Mucosa of descending colon (tissue), 3 donors: ENCODE measurements around the gene CLIC1. TPM values are rescaled to one million over a fixed set of nuclear protein-coding genes. Genes with fewer than 3 reads are reported as not detected.

Source experiments
- ATAC-seq: fragments of 200-7000 bp; cut with Tn5 transposase; one replicate; pipeline ENCODE4 v1.9.1; 2020; ENCODE audit warnings: mild to moderate bottlenecking, moderate library complexity
- DNase-seq, 3 donors: peaks; one replicate each; pipeline ENCODE4 v3.0.0-alpha.2; 2020
- H3K36me3 ChIP-seq: fragments of 200-600 bp; one replicate; pipeline ENCODE4 v1.8.0; 2021; ENCODE audit warnings: low read depth, mild to moderate bottlenecking
- H3K4me1 ChIP-seq: fragments of 200-600 bp; one replicate; pipeline ENCODE4 v1.8.0; 2021; ENCODE audit warnings: low read depth, mild to moderate bottlenecking
- H3K4me3 ChIP-seq: fragments of 200-600 bp; one replicate; pipeline ENCODE4 v1.8.0; 2021; ENCODE audit warnings: mild to moderate bottlenecking
- H3K9me3 ChIP-seq: fragments of 200-600 bp; one replicate; pipeline ENCODE4 v1.8.0; 2021; ENCODE audit warnings: mild to moderate bottlenecking
- intact Hi-C, 2 donors: fragments of 100-400 bp; cut with DNase I in 1 of 2; cut with micrococcal nuclease in 1 of 2; formaldehyde crosslinking; loops; one replicate each; pipeline versions ENCODE4 v1.11.0 to v1.11.1; 2022; cut with DNase I, micrococcal nuclease
- total RNA-seq, 3 donors: library from RNA; stranded (reverse); fragmentation: NEBNext Ultra II Directional in 2 of 3; extraction: Animal tissue kit (Norgen Biotek cat#: 25700) in 2 of 3; gene quantifications; one replicate each; pipeline versions ENCODE4 v1.2.1 to v1.2.4, GENCODE V29; 2021 to 2023
- TF ChIP-seq, protein P1 (sequence below): fragments of 200-600 bp; IDR thresholded peaks from one replicate; pipeline ENCODE4 v1.8.0; 2022; ENCODE audit warnings: antibody characterized with exemption, mild to moderate bottlenecking
- donor health status: DM: no; HTN: no; CAD: no; lungs with moderate emphysema.
- donor health status: DM: no; HTN: no; CAD: no.
- donor health status: DM: no; HTN: yes; CAD: no.

CLIC1 gene
- total RNA-seq, 3 donors from 2014 or later, result 269 to 555 (median 441) TPM

DNA sequence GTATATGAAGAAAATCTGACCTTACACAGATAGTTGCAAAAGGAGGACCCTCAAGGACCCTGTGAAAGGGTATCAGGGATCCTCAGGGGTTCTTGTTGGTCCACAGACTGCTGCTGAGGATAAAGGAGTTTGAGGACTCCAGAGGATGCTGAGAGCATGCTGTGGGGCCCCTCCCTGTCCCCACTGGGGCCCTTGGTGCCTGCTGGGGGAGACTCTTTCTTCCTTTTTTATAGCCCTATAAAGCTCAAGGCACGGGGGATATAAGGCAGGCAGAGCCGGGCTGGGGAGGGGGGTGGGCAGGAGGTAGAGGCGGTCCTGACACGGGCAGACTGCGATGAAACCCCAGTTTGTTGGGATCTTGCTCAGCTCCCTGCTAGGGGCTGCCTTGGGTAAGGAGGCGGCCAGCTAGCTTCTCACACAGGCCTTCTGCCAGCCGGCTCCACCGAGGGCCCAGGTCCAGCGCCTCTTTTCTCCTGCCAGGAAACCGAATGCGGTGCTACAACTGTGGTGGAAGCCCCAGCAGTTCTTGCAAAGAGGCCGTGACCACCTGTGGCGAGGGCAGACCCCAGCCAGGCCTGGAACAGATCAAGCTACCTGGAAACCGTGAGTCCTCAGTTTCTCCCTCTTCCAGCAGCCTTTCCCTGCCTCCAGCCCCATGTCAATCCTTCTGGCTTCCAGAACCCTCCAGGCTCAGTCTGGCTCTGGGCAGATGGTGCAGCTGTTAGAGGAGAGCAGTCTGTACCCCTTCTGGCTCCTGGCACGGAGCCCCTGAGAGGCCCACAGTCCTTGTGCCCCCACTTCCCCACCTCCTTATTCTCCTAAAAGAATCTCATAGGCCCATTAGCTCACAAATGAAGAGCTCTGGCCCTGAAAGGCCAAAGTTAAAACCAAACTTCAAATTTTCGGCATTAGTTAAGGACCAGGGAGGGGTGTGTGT lies 21.0 kb downstream of the CLIC1 start, which contains the start of gene LY6G6D:
LY6G6D (plus strand) TSS at position 327 of the 937 bp plus-strand sequence; CDS start at position 335, 8 bp downstream.
- H3K4me1 ChIP-seq, result peaks cover 33% of the 10 kb centered on the region
- H3K36me3 ChIP-seq, result no peaks in the 10 kb centered on the region
- TF ChIP-seq, protein P1, sequence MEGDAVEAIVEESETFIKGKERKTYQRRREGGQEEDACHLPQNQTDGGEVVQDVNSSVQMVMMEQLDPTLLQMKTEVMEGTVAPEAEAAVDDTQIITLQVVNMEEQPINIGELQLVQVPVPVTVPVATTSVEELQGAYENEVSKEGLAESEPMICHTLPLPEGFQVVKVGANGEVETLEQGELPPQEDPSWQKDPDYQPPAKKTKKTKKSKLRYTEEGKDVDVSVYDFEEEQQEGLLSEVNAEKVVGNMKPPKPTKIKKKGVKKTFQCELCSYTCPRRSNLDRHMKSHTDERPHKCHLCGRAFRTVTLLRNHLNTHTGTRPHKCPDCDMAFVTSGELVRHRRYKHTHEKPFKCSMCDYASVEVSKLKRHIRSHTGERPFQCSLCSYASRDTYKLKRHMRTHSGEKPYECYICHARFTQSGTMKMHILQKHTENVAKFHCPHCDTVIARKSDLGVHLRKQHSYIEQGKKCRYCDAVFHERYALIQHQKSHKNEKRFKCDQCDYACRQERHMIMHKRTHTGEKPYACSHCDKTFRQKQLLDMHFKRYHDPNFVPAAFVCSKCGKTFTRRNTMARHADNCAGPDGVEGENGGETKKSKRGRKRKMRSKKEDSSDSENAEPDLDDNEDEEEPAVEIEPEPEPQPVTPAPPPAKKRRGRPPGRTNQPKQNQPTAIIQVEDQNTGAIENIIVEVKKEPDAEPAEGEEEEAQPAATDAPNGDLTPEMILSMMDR, result no peak
- no peaks in the 10 kb centered on the region for H3K9me3 ChIP-seq
- no peak for ATAC-seq
- H3K4me3 ChIP-seq, result no peak within 1 kb of the TSS
- intact Hi-C loops, result no loop called here
- DNase-seq, result no peak

DNA sequence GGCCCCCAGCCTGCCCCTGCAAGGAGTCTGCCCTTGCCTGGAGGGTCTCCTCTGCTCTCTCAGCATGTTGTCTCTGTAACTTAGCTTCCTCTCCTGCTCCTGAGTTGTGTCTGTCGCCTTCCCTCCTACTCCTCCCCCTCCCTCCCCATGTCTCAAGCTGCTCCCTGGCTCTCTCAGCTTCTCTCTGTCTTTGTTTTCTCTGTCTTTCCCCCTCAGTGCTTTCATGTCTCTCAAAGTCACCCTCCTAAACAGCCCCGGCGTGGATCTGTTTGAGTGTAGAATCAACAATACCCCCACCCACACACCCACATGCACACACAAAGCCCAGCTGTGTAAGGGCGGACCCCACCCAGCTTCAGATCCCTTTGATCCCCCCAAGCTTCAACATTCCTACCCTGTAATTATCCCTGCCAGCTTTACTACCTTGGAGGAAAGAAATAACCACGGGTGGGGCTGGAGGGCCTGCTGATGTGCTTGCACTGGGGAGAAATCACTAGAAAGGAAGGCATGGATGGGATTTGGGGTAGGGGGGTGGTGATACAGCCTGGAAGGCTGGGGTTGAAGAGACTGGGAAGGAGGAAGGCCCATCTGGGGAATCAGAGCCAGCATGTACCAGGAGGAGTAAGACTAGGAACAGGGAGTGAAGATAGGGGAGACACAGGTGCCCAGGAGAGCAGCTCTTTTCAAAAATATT lies 22.2 kb downstream of the CLIC1 start:
- no peaks in the 10 kb centered on the region for H3K9me3 ChIP-seq
- DNase-seq, result peak in 1 of 3 donors; percentile 44
- intact Hi-C loops, result no loop called here
- H3K4me1 ChIP-seq, result peaks cover 32% of the 10 kb centered on the region
- TF ChIP-seq, protein P1, result no peak
- ATAC-seq, result peak; percentile 29
- no peak overlapping the region for H3K4me3 ChIP-seq
- H3K36me3 ChIP-seq, result no peaks in the 10 kb centered on the region

DNA sequence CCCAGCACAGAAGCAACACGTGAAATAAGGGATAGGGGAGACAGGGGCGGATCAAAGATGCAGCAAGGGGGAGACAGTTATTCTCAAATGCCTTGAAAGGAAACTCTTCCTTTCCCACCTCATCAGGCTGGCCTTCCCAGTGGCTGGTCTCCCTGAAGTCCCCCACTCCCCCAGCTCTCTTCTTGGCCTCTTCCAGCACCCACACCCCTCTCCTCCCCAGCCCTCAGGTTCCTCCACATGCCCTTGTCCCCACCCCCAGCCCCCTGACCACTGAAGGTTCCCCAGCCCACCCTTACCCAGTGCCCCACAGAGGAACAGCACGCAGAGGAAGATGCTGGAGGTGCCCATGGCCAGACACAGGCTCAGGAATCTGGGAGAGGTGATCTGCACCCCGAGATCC lies 22.9 kb downstream of the CLIC1 start:
- no peak for DNase-seq

DNA sequence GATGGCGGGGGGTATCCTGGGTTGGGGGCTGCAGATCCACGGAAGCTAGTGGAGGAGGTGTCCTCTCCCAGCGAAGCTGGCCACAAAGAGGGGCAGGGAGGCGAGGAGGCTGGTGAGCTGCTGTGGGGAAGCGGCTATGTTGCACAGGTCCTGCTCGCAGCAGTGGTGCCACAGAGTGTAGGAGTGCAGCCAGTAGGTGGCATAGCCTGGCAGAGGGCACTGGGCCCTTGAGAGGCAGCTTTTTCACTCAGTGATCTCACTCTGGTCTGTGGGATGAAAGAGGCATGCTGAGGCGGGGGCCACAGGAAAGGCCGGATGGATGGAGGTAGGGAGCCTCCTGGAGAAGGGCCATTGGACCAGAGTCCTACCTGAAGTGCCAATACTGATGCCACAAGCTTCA lies 24.0 kb downstream of the CLIC1 start:
- ATAC-seq (peak; percentile 63), DNase-seq (peak in 1 of 3 donors; percentile 47)
- Histone ChIP-seq H3K4me1 (peaks cover 17% of the 10 kb centered on the region), H3K36me3 (no peaks in the 10 kb centered on the region), H3K4me3 (no peak overlapping the region), H3K9me3 (no peaks in the 10 kb centered on the region)
- TF ChIP-seq, protein P1, result no peak
- intact Hi-C loops, result no loop called here

More for the DNA sequence above, 22.9 kb downstream of the CLIC1 start:
- intact Hi-C loops, result no loop called here
- no peak for ATAC-seq
- TF ChIP-seq, protein P1, result no peak
- Histone ChIP-seq H3K36me3 (no peaks in the 10 kb centered on the region), H3K4me1 (peaks cover 25% of the 10 kb centered on the region), H3K9me3 (no peaks in the 10 kb centered on the region), H3K4me3 (no peak overlapping the region)

DNA sequence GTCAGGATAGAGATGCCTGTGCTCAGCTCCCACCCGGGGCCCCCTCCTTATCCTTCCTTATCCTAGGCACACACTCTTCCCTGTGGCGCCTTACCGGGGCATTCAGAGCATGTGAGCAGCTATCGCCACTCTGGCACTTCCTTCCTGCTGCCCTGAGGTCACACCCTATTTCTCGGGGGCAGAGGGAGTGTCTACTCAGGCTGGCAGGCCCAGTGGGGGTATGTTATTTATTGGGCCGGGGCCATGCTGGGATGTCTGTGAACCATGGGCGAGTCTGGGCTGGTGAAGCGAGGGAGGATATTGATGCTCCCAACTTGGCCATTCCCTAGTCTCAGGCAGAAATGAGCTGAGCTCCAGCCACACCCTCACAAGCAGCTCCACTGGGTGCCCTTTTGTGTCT lies 25.1 kb downstream of the CLIC1 start:
- peak; percentile 83 for ATAC-seq
- Histone ChIP-seq H3K9me3 (no peaks in the 10 kb centered on the region), H3K4me3 (no peak overlapping the region), H3K36me3 (no peaks in the 10 kb centered on the region), H3K4me1 (peaks cover 17% of the 10 kb centered on the region)
- peak in 2 of 3 donors; percentile 65 to 66 for DNase-seq
- TF ChIP-seq, protein P1, result no peak
- intact Hi-C loops, result no loop called here
